Adrenal gland (tissue), 12 donors: ENCODE results near the gene PTPN21. TPM values are rescaled to one million over a fixed set of nuclear protein-coding genes. Genes with fewer than 3 reads are reported as not detected.
A peak's percentile ranks its signal among the peaks of the same experiment; 100 is the strongest.

Experiments
- DNase-seq, 7 donors: peaks; one replicate each; pipeline ENCODE4 v3.0.0-alpha.2; 2019 to 2020
- H3K27ac ChIP-seq, 5 donors: fragments of 200-600 bp; sonication (generic) in 4 of 5; 1 replicate in 3 of 5; 2 replicates in 2 of 5; pipeline versions ENCODE4 v1.5.1 to v1.8.0; 2016 to 2020; ENCODE audit warnings: mild to moderate bottlenecking in 1 of 5
- H3K27me3 ChIP-seq: fragments of 200-600 bp; 2 replicates; pipeline ENCODE4 v1.8.0; 2021
- H3K36me3 ChIP-seq, 2 donors: fragments of 200-600 bp; replicated peaks in 1 of 2; 1 replicate in 1 of 2; 2 replicates in 1 of 2; pipeline versions ENCODE4 v1.5.1 to v1.8.0; 2018 to 2022
- H3K4me1 ChIP-seq, 2 donors: fragments of 200-600 bp; replicated peaks in 1 of 2; 1 replicate in 1 of 2; 2 replicates in 1 of 2; pipeline versions ENCODE4 v1.5.1 to v1.8.0; 2018 to 2021
- H3K4me3 ChIP-seq, 4 donors: fragments of 200-600 bp; sonication (generic) in 3 of 4; one replicate each; pipeline ENCODE4 v1.5.1; 2016 to 2018
- H3K9me3 ChIP-seq, 3 donors: fragments of 200-600 bp; sonication (generic) in 1 of 3; replicated peaks in 1 of 3; 1 replicate in 2 of 3; 2 replicates in 1 of 3; pipeline versions ENCODE4 v1.5.1 to v1.8.0; 2016 to 2021
- POLR2A ChIP-seq, 2 donors: fragments of 450-650 bp; IDR thresholded peaks; one replicate each; pipeline ENCODE4 v1.6.1; 2017; ENCODE audit warnings: antibody characterized with exemption in 2 of 2, mild to moderate bottlenecking in 2 of 2, moderate library complexity in 1 of 2
- WGBS, 4 donors: extraction: QIAGEN DNeasy Blood & Tissue Kit in 2 of 4; methylation state at CpG; one replicate each; pipeline versions ENCODE4 v1.1.5 to v1.1.7; 2013 to 2017; 5-methylcytosine and 5-hydroxymethylcytosine counted together
- intact Hi-C, 2 donors: fragments of 100-400 bp; cut with DNase I; formaldehyde crosslinking; loops; one replicate each; pipeline versions ENCODE4 v1.14.1 to v1.15.0; 2022 to 2023
- polyA plus RNA-seq, 3 donors: library from polyadenylated mRNA; stranded (reverse); fragments of 200-250 nt in 2 of 3; fragments of 350-450 nt in 1 of 3; fragmentation: Illumina TruSeq in 1 of 3; extraction: RNeasy Lipid Tissue Mini Kit (QIAGEN cat#74804) in 1 of 3; gene quantifications; one replicate each; pipeline ENCODE4 v1.2.3, GENCODE V29; 2013 to 2014
- total RNA-seq, 9 donors: library from RNA; depleted of rRNA in 4 of 9; stranded (reverse); fragments of >200 nt in 4 of 9; fragments of 120-200 nt in 1 of 9; fragmentation: NEBNext Ultra II Directional in 1 of 9; extraction: Animal tissue kit (Norgen Biotek cat#: 25700) in 1 of 9; gene quantifications; one replicate each; pipeline versions ENCODE4 v1.1.0 to v1.2.4, GENCODE V29; 2013 to 2023
- TF ChIP-seq, protein P1 (sequence below), 6 experiments: fragments of 450-650 bp in 4 of 6; fragments of 200-600 bp in 2 of 6; sonication (generic) in 1 of 6; IDR thresholded peaks; 1 replicate in 5 of 6; 2 replicates in 1 of 6; pipeline versions ENCODE4 v1.5.1 to v1.8.0; 2016 to 2021; ENCODE audit warnings: antibody characterized with exemption in 6 of 6, mild to moderate bottlenecking in 2 of 6, moderate library complexity in 1 of 6
- donor health status: healthy with polysubstance abuse.
- donor health status: Bipolar disorder and iron deficiency.
- donor health status: DM: yes; HTN: yes; CAD: no.
- donor health status: DM: no; HTN: no; CAD: no.
- donor health status: DM: no; HTN: no; CAD: no.
- donor health status: DM: yes; HTN: yes; CAD: no.

Gene PTPN21
- total and polyA plus RNA-seq, 12 donors, result 3.7 to 21.3 (median 12.1) TPM

DNA sequence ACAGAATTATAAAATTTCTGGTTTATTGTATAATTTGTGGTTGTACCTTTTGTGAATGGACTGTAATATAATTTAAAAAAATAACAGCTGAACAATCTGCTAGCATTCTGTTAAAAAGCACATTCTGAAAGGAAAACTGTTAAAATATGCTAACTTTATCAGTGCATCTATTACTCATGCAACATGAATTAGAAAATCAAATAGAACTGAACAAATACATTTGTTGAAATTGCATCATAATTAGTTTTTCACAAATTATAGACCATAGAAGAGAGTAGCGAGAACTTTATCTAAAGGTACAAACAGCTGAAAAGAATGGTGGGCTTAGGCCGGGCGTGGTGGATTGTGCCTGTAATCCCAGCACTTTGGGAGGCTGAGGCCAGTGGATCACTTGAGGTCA, 33.0 kb downstream of the PTPN21 start:
- WGBS, 4 donors, result 61 to 83% (median 64%) methylated on average over 3 of the region's 3 CpGs
- no peak for DNase-seq
- Histone ChIP-seq H3K27me3 (no peaks in the 10 kb centered on the region), H3K27ac (no peak overlapping the region), H3K36me3 (no peaks in the 10 kb centered on the region), H3K4me3 (no peak overlapping the region), H3K9me3 (no peaks in the 10 kb centered on the region), H3K4me1 (peaks cover 5 to 8% of the 10 kb centered on the region in 2 donors)
- intact Hi-C loops, result no loop called here
- TF ChIP-seq POLR2A (IDR thresholded peaks at IDR 0.05), result no peak

DNA sequence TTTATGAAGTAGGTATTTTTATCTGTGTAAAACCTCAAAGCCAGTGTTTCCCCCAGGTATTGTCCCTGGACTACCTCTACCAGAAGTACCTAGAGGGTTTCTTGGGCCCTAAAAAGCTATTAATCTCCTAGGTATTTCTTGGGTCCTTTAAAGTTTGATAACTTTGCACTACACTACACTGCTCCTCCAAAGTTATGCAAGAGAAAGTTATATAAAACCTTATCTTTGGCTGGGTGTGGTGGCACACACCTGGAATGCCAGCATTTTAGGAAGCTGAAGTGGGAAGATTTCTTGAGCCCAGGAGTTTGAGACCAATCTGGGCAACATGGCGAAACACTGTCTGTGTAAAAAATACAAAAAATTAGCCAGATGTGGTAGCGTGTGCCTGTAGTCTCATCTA, 34.9 kb downstream of the PTPN21 start:
- DNase-seq, result no peak
- Histone ChIP-seq H3K9me3 (no peaks in the 10 kb centered on the region), H3K27me3 (no peaks in the 10 kb centered on the region), H3K4me3 (no peak overlapping the region), H3K27ac (no peak overlapping the region), H3K4me1 (peaks cover 5 to 8% of the 10 kb centered on the region in 2 donors), H3K36me3 (no peaks in the 10 kb centered on the region)
- TF ChIP-seq, protein P1, sequence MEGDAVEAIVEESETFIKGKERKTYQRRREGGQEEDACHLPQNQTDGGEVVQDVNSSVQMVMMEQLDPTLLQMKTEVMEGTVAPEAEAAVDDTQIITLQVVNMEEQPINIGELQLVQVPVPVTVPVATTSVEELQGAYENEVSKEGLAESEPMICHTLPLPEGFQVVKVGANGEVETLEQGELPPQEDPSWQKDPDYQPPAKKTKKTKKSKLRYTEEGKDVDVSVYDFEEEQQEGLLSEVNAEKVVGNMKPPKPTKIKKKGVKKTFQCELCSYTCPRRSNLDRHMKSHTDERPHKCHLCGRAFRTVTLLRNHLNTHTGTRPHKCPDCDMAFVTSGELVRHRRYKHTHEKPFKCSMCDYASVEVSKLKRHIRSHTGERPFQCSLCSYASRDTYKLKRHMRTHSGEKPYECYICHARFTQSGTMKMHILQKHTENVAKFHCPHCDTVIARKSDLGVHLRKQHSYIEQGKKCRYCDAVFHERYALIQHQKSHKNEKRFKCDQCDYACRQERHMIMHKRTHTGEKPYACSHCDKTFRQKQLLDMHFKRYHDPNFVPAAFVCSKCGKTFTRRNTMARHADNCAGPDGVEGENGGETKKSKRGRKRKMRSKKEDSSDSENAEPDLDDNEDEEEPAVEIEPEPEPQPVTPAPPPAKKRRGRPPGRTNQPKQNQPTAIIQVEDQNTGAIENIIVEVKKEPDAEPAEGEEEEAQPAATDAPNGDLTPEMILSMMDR (IDR thresholded peaks at IDR 0.05), result no peak
- intact Hi-C loops, result no loop called here
- 93 to 100% (median 96%) methylated on average over 2 of the region's 2 CpGs for WGBS, 4 donors

DNA sequence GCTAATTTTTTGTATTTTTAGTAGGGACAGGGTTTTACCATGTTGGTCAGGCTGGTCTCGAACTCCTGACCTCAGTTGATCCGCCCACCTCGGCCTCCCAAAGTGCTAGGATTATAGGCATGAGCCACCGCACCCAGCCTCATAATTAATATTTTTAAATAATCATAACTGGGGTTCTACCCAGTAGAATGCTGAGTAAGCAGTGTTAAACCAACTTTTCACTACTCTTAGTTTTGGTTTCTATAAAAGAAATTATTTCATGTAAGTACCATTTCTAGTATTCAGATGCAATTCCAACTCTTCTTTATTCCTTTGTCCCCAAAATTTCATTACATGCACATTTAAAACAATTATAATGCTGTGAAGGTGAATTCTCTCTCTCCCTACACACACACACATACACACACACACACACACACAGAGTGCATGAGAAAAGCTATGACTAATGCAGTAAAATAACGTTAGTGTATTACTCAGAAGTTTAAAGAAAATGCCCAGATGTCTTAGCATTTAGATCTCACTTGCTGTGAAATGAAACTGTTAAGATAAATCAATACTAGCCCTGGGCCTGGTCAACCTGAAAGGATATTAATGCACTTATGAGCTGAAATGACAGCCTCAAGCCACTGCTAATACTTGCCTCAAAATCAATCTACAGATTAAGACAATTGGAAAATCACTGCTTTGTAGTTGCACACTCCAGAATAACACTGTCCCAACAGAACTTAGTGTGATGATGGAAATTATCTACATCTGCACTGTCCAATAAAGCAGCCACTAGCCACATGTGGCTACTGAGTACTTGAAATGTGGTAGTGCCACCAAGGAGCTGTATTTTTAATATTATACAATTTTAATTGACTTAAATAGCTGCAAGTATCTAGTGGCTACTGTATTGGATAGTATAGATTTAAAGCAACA, 36.0 kb downstream of the PTPN21 start:
- DNase-seq, result peak in 2 of 7 donors; percentile 10 to 21
- 75 to 83% (median 82%) methylated on average over 5 of the region's 5 CpGs for WGBS, 4 donors
- peaks cover 5 to 8% of the 10 kb centered on the region in 2 donors for H3K4me1 ChIP-seq
- H3K9me3 ChIP-seq, result no peaks in the 10 kb centered on the region
- intact Hi-C loops, result no loop called here
- H3K27ac ChIP-seq, result no peak overlapping the region
- no peaks in the 10 kb centered on the region for H3K27me3 ChIP-seq
- no peak for TF ChIP-seq POLR2A (IDR thresholded peaks at IDR 0.05)
- TF ChIP-seq, protein P1 (IDR thresholded peaks at IDR 0.05), result no peak
- H3K36me3 ChIP-seq, result no peaks in the 10 kb centered on the region
- H3K4me3 ChIP-seq, result no peak overlapping the region

GRCh38 chr14:88516861-88517357, 37.9 kb downstream of the PTPN21 start:
- intact Hi-C loops, result no loop called here
- Histone ChIP-seq H3K27ac (peak overlapping the region in 2 of 5 donors; percentile 32 to 38), H3K36me3 (no peaks in the 10 kb centered on the region), H3K4me3 (peak overlapping the region in 2 of 4 donors; percentile 21 to 27), H3K9me3 (no peaks in the 10 kb centered on the region), H3K4me1 (peaks cover 5 to 8% of the 10 kb centered on the region in 2 donors), H3K27me3 (no peaks in the 10 kb centered on the region)
- TF ChIP-seq POLR2A (IDR thresholded peaks at IDR 0.05), result no peak
- TF ChIP-seq, protein P1 (IDR thresholded peaks at IDR 0.05), result no peak
- DNase-seq, result no peak
- 43 to 52% (median 45%) methylated on average over 7 of the region's 7 CpGs for WGBS, 4 donors
